Liver (tissue), 9 donors: Measurements from ENCODE around the gene ZFP36L1. TPM values are rescaled to one million over a fixed set of nuclear protein-coding genes. Genes with fewer than 3 reads are reported as not detected.

Experiments used
- DNase-seq: peaks from one replicate; pipeline ENCODE4 v3.0.0-alpha.2; 2017; ENCODE audit warnings: low spot score
- H3K27ac ChIP-seq, 2 donors: one replicate each; pipeline ENCODE4 v1.7.0; 2013; ENCODE audit warnings: inconsistent platforms in 2 of 2, low read length in 2 of 2, control low read depth in 1 of 2, low read depth in 1 of 2, mild to moderate bottlenecking in 1 of 2
- H3K27me3 ChIP-seq, 4 donors: one replicate each; pipeline versions ENCODE4 v1.6.1 to v1.7.0; 2013; ENCODE audit warnings: low read length in 3 of 4, inconsistent platforms in 1 of 4, mild to moderate bottlenecking in 1 of 4, moderate library complexity in 1 of 4; ENCODE audit not compliant: control insufficient read depth in 4 of 4, insufficient read depth in 4 of 4
- H3K36me3 ChIP-seq, 4 donors: one replicate each; pipeline versions ENCODE4 v1.6.1 to v1.7.0; 2013; ENCODE audit warnings: low read length in 3 of 4, mild to moderate bottlenecking in 3 of 4, low read depth in 1 of 4, moderate library complexity in 1 of 4; ENCODE audit not compliant: control insufficient read depth in 4 of 4, insufficient read depth in 3 of 4
- H3K4me1 ChIP-seq, 4 donors: one replicate each; pipeline versions ENCODE4 v1.6.1 to v1.7.0; 2013; ENCODE audit warnings: low read length in 3 of 4, mild to moderate bottlenecking in 3 of 4, moderate library complexity in 1 of 4; ENCODE audit not compliant: control insufficient read depth in 4 of 4, insufficient read depth in 4 of 4
- H3K4me3 ChIP-seq, 3 donors: one replicate each; pipeline versions ENCODE4 v1.6.1 to v1.7.0; 2013; ENCODE audit warnings: low read length in 3 of 3, control low read depth in 1 of 3, low read depth in 1 of 3, mild to moderate bottlenecking in 1 of 3
- H3K9ac ChIP-seq, 2 donors: one replicate each; pipeline ENCODE4 v1.7.0; 2013; ENCODE audit warnings: low read length in 2 of 2, mild to moderate bottlenecking in 2 of 2, moderate library complexity in 2 of 2, control low read depth in 1 of 2, low read depth in 1 of 2
- H3K9me3 ChIP-seq, 4 donors: one replicate each; pipeline versions ENCODE4 v1.6.1 to v1.7.0; 2013; ENCODE audit warnings: low read length in 3 of 4; ENCODE audit not compliant: control insufficient read depth in 4 of 4
- CTCF ChIP-seq: fragments of 150-350 bp; IDR thresholded peaks from 2 replicates; pipeline ENCODE4 v1.5.1; 2017; ENCODE audit warnings: improper control_type of control experiment, low read depth, low read length; ENCODE audit not compliant: missing input control
- EGR1 ChIP-seq, 2 donors: IDR thresholded peaks; 2 replicates each; pipeline ENCODE4 v1.6.1; 2016 to 2018; ENCODE audit warnings: antibody characterized with exemption in 2 of 2, low read depth in 2 of 2
- FOXA2 ChIP-seq: IDR thresholded peaks from 2 replicates; pipeline ENCODE4 v1.6.1; 2016; ENCODE audit warnings: antibody characterized with exemption
- GABPA ChIP-seq, 2 donors: IDR thresholded peaks in 1 of 2; conservative IDR thresholded peaks in 1 of 2; 2 replicates each; pipeline ENCODE4 v1.6.1; 2016; ENCODE audit warnings: antibody characterized with exemption in 2 of 2, mild to moderate bottlenecking in 1 of 2, moderate library complexity in 1 of 2
- HNF4A ChIP-seq, 2 donors: conservative IDR thresholded peaks; 2 replicates each; pipeline ENCODE4 v1.6.1; 2016; ENCODE audit warnings: antibody characterized with exemption in 2 of 2, mild to moderate bottlenecking in 2 of 2
- HNF4G ChIP-seq: IDR thresholded peaks from 2 replicates; pipeline ENCODE4 v1.6.1; 2016; ENCODE audit warnings: antibody characterized with exemption
- REST ChIP-seq: IDR thresholded peaks from 2 replicates; pipeline ENCODE4 v1.6.1; 2016; ENCODE audit warnings: antibody characterized with exemption, mild to moderate bottlenecking
- RXRA ChIP-seq, 2 donors: IDR thresholded peaks; 2 replicates each; pipeline ENCODE4 v1.6.1; 2017 to 2018; ENCODE audit warnings: antibody characterized with exemption in 2 of 2, mild to moderate bottlenecking in 1 of 2
- YY1 ChIP-seq: IDR thresholded peaks from 2 replicates; pipeline ENCODE4 v1.6.1; 2016; ENCODE audit warnings: antibody characterized with exemption, mild to moderate bottlenecking
- WGBS: extraction: QIAGEN DNeasy Blood & Tissue Kit; methylation state at CpG from one replicate; pipeline ENCODE4 v1.1.7; 2013; 5-methylcytosine and 5-hydroxymethylcytosine counted together
- polyA plus RNA-seq, 2 donors: library from polyadenylated mRNA; stranded (reverse) in 1 of 2; unstranded in 1 of 2; fragments of 200-250 nt in 1 of 2; fragments of >200 nt in 1 of 2; fragmentation: Nextera tagmentation in 1 of 2; extraction: Ambion mirVana in 1 of 2; gene quantifications; one replicate each; pipeline versions ENCODE4 v1.2.1 to v1.2.3, GENCODE V29; 2013 to 2015
- total RNA-seq, 2 donors: library from RNA; depleted of rRNA; stranded (reverse); fragments of >200 nt; gene quantifications; one replicate each; pipeline ENCODE4 v1.2.3, GENCODE V29; 2014
- TF ChIP-seq, protein P1 (sequence below): IDR thresholded peaks from 2 replicates; pipeline ENCODE4 v1.6.1; 2016; ENCODE audit warnings: antibody characterized with exemption
- donor health status: healthy.
- donor health status: healthy.
- donor health status: healthy.
- donor health status: healthy.
- donor health status: healthy.

Gene ZFP36L1
- total and polyA plus RNA-seq, 4 donors, result 25.0 to 170 (median 69.5) TPM

GRCh38 chr14:68739701-68740100 is 53.2 kb downstream of the ZFP36L1 start:
- Histone ChIP-seq H3K4me1 (no peaks in the 10 kb centered on the region), H3K9me3 (no peaks in the 10 kb centered on the region), H3K27me3 (no peaks in the 10 kb centered on the region), H3K27ac (no peak overlapping the region), H3K4me3 (no peak overlapping the region), H3K9ac (no peak overlapping the region), H3K36me3 (no peaks in the 10 kb centered on the region)
- DNase-seq, result no peak
- no peak for TF ChIP-seq RXRA (IDR thresholded peaks at IDR 0.05)
- TF ChIP-seq YY1, result no peak
- 98% methylated on average over 7 of the region's 7 CpGs for WGBS

- H3K9me3 ChIP-seq, result no peaks in the 10 kb centered on the region
- H3K4me3 ChIP-seq, result no peak overlapping the region
- 93% methylated on average over 4 of the region's 4 CpGs for WGBS
- DNase-seq, result no peak
- no peaks in the 10 kb centered on the region for H3K4me1 ChIP-seq
- H3K27me3 ChIP-seq, result no peaks in the 10 kb centered on the region
- no peak for TF ChIP-seq HNF4G
- no peak for TF ChIP-seq GABPA (IDR thresholded peaks at IDR 0.05 in 1 of 2, conservative IDR thresholded peaks at IDR 0.05 in 1 of 2)
- no peak for TF ChIP-seq YY1
- TF ChIP-seq REST, result no peak
- TF ChIP-seq, protein P1, sequence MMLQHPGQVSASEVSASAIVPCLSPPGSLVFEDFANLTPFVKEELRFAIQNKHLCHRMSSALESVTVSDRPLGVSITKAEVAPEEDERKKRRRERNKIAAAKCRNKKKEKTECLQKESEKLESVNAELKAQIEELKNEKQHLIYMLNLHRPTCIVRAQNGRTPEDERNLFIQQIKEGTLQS, result no peak
- TF ChIP-seq FOXA2, result no peak
- no peak for TF ChIP-seq HNF4A (conservative IDR thresholded peaks at IDR 0.05)
- TF ChIP-seq CTCF, result no peak
- TF ChIP-seq EGR1 (IDR thresholded peaks at IDR 0.05; ENCODE audit: low read depth in 2 of 2), result no peak
- no peaks in the 10 kb centered on the region for H3K36me3 ChIP-seq
- H3K27ac ChIP-seq, result no peak overlapping the region
- no peak overlapping the region for H3K9ac ChIP-seq
Measured at GRCh38 chr14:68738559-68738958, 54.3 kb downstream of the ZFP36L1 start.

Other genes with a start within 250 kb of the ZFP36L1 start
- 100 to 1,000 TPM in 1 of 2 donors, 10 to 100 TPM in 1; 55.4 to 100 TPM for gene ACTN1, start 186.2 kb upstream of the ZFP36L1 start, total RNA-seq
- 10 to 100 TPM; 36.2 to 70.7 TPM for gene ACTN1, start 186.2 kb upstream of the ZFP36L1 start, polyA plus RNA-seq